PC-3 (cell line): ENCODE results near the gene SSBP2. TPM values are rescaled to one million over a fixed set of nuclear protein-coding genes. Genes with fewer than 3 reads are reported as not detected.

Experiments used
- ATAC-seq: fragments of 200-7000 bp; cut with Tn5 transposase; 2 replicates; pipeline ENCODE4 v1.9.1; 2020; ENCODE audit warnings: mild to moderate bottlenecking, moderate library complexity
- BruUV-seq: library from RNA; stranded (reverse); fragments of 400-500 nt; replicated peaks from 2 replicates; lab custom pipeline; 2021; lab: Mats Ljungman, UMichigan
- CTCF ChIA-PET: fragments of 300-600 bp; sonication (Branson Sonifier 250); formaldehyde crosslinking; loops from one replicate; lab custom pipeline; 2022; ENCODE audit warnings: antibody characterized with exemption; lab: Charles Lee
- POLR2A ChIA-PET: fragments of 300-600 bp; sonication (Branson Sonifier 250); formaldehyde crosslinking; loops from one replicate; lab custom pipeline; 2022; ENCODE audit warnings: antibody characterized with exemption; ENCODE audit not compliant: unreplicated experiment; lab: Charles Lee
- DNase-seq: peaks from one replicate; pipeline ENCODE4 v3.0.0-alpha.2; 2015
- H2AFZ ChIP-seq: fragments of 300-600 bp; sonication (generic); 2 replicates; pipeline ENCODE4 v1.6.0; 2016; ENCODE audit warnings: antibody characterized with exemption, low read length
- H3F3A ChIP-seq: fragments of 300-600 bp; sonication (generic); one replicate; pipeline ENCODE4 v1.6.0; 2017; ENCODE audit warnings: antibody characterized with exemption, low read length, control low read depth, mild to moderate bottlenecking; ENCODE audit not compliant: unreplicated experiment
- H3K27ac ChIP-seq: fragments of 300-600 bp; sonication (generic); 2 replicates; pipeline ENCODE4 v1.5.1; 2016; ENCODE audit warnings: mild to moderate bottlenecking, low read length
- H3K27me3 ChIP-seq: fragments of 300-600 bp; sonication (generic); 2 replicates; pipeline ENCODE4 v1.6.1; 2016; ENCODE audit warnings: low read length, mixed read lengths
- H3K36me3 ChIP-seq: fragments of 300-600 bp; sonication (generic); 2 replicates; pipeline ENCODE4 v1.6.1; 2016; ENCODE audit warnings: low read depth, mixed run types, low read length, mixed read lengths
- H3K4me1 ChIP-seq: fragments of 300-600 bp; sonication (generic); 2 replicates; pipeline ENCODE4 v1.5.1; 2016; ENCODE audit warnings: low read length; ENCODE audit not compliant: insufficient read depth
- H3K4me2 ChIP-seq: fragments of 300-600 bp; sonication (generic); 2 replicates; pipeline ENCODE4 v1.6.0; 2016; ENCODE audit warnings: low read length
- H3K4me3 ChIP-seq: fragments of 300-600 bp; sonication (generic); 2 replicates; pipeline ENCODE4 v1.5.1; 2016; ENCODE audit warnings: mild to moderate bottlenecking, low read length, mixed read lengths
- H3K79me2 ChIP-seq: fragments of 300-600 bp; sonication (generic); 2 replicates; pipeline ENCODE4 v1.6.1; 2017; ENCODE audit warnings: low read length, mixed read lengths
- H3K9ac ChIP-seq: fragments of 300-600 bp; sonication (generic); 2 replicates; pipeline ENCODE4 v1.6.0; 2016; ENCODE audit warnings: mild to moderate bottlenecking, low read length
- H3K9me2 ChIP-seq: fragments of 300-600 bp; sonication (generic); replicated peaks from 2 replicates; pipeline ENCODE4 v1.6.1; 2016; ENCODE audit warnings: mixed run types, low read length, mixed read lengths
- H3K9me3 ChIP-seq: fragments of 300-600 bp; sonication (generic); 2 replicates; pipeline ENCODE4 v1.6.1; 2016; ENCODE audit warnings: low read length, mixed read lengths
- H4K20me1 ChIP-seq: fragments of 300-600 bp; sonication (generic); 2 replicates; pipeline ENCODE4 v1.6.1; 2016; ENCODE audit warnings: low read length, mixed read lengths
- EZH2 ChIP-seq: fragments of 300-600 bp; sonication (generic); IDR thresholded peaks from one replicate; pipeline ENCODE4 v1.6.1; 2017; ENCODE audit warnings: antibody characterized with exemption, mild to moderate bottlenecking, low read length; ENCODE audit not compliant: unreplicated experiment
- EZH2phosphoT487 ChIP-seq: fragments of 300-600 bp; sonication (generic); IDR thresholded peaks from 2 replicates; pipeline ENCODE4 v1.6.1; 2018; ENCODE audit warnings: mild to moderate bottlenecking, antibody characterized with exemption, low read length, borderline replicate concordance
- intact Hi-C: fragments of 100-400 bp; cut with micrococcal nuclease; formaldehyde crosslinking; loops from 2 replicates; pipeline ENCODE4 v1.9.0; 2023
- total RNA-seq: library from RNA; depleted of rRNA; stranded (reverse); fragments of >200 nt; gene quantifications from 2 replicates; pipeline ENCODE4 v1.2.3, GENCODE V29; 2014; rRNA removed
- TF ChIP-seq, protein P1 (sequence below): fragments of 300-600 bp; sonication (generic); conservative IDR thresholded peaks from 2 replicates; pipeline ENCODE4 v1.5.1; 2017; ENCODE audit warnings: antibody characterized with exemption, low read depth, mild to moderate bottlenecking, low read length

SSBP2 gene
- total RNA-seq, 1 experiment from 2014 or later = 5.8 TPM

DNA sequence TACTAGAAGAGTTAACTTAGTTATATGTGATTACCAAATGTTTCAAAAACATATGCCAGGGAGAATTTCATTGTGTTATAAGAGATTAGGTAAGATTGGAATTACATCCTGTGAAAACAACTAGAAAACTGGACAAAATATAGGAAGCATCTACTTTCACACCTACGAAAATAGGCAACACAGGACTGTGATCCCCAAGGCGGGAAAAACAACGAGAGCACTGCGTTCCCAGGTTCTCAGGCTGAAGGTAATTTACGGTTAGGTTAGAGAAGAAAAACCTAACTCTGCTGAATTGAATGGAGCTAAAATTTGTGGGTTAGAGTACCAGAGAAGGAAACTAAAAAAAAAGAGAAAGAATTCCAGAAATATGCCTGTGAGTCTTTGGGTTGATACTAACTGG lies 385.4 kb downstream of the SSBP2 start:
- Histone ChIP-seq H3F3A (no peaks in the 10 kb centered on the region), H4K20me1 (no peaks in the 10 kb centered on the region), H3K4me2 (no peak overlapping the region), H3K79me2 (no peaks in the 10 kb centered on the region), H3K4me1 (no peaks in the 10 kb centered on the region), H3K9ac (no peak overlapping the region), H3K27me3 (no peaks in the 10 kb centered on the region), H3K9me2 (no peaks in the 10 kb centered on the region), H3K27ac (no peak overlapping the region), H3K36me3 (no peaks in the 10 kb centered on the region), H2AFZ (no peak overlapping the region), H3K4me3 (no peak overlapping the region), H3K9me3 (no peaks in the 10 kb centered on the region)
- DNase-seq = no peak
- no peak for TF ChIP-seq EZH2
- TF ChIP-seq, protein P1, sequence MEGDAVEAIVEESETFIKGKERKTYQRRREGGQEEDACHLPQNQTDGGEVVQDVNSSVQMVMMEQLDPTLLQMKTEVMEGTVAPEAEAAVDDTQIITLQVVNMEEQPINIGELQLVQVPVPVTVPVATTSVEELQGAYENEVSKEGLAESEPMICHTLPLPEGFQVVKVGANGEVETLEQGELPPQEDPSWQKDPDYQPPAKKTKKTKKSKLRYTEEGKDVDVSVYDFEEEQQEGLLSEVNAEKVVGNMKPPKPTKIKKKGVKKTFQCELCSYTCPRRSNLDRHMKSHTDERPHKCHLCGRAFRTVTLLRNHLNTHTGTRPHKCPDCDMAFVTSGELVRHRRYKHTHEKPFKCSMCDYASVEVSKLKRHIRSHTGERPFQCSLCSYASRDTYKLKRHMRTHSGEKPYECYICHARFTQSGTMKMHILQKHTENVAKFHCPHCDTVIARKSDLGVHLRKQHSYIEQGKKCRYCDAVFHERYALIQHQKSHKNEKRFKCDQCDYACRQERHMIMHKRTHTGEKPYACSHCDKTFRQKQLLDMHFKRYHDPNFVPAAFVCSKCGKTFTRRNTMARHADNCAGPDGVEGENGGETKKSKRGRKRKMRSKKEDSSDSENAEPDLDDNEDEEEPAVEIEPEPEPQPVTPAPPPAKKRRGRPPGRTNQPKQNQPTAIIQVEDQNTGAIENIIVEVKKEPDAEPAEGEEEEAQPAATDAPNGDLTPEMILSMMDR = no peak
- no peak for TF ChIP-seq EZH2phosphoT487
- POLR2A ChIA-PET = no interaction called here
- no peak for ATAC-seq
- CTCF ChIA-PET = no interaction called here
- no TSS peak for BruUV-seq
- intact Hi-C loops = no loop called here

- Histone ChIP-seq H3K4me2 (no peak overlapping the region), H2AFZ (no peak overlapping the region), H3K9ac (no peak overlapping the region), H3K4me1 (no peaks in the 10 kb centered on the region), H3K27me3 (no peaks in the 10 kb centered on the region), H3K79me2 (no peaks in the 10 kb centered on the region), H3K27ac (no peak overlapping the region), H3K36me3 (no peaks in the 10 kb centered on the region), H3K4me3 (no peak overlapping the region), H3K9me3 (no peaks in the 10 kb centered on the region), H3F3A (no peaks in the 10 kb centered on the region), H3K9me2 (no peaks in the 10 kb centered on the region), H4K20me1 (no peaks in the 10 kb centered on the region)
- no TSS peak for BruUV-seq
- POLR2A ChIA-PET = no interaction called here
- TF ChIP-seq, protein P1 = no peak
- TF ChIP-seq EZH2 = no peak
- no peak for TF ChIP-seq EZH2phosphoT487
- ATAC-seq = no peak
- intact Hi-C loops = no loop called here
- DNase-seq = no peak
- CTCF ChIA-PET = no interaction called here
Measured at GRCh38 chr5:81363093-81363871, 387.6 kb downstream of the SSBP2 start.

Other genes starting within 250 kb of the SSBP2 start
- 11.7 and 11.8 TPM in 2 replicates for gene ATG10, start 220.9 kb upstream of the SSBP2 start, total RNA-seq